COLO668 (cell line): ENCODE results near the gene ZFYVE28.
A peak's percentile ranks its signal among the peaks of the same experiment; 100 is the strongest.

Source experiments
- DNase-seq: peaks from one replicate; lab custom pipeline; 2025; ENCODE audit not compliant: unreplicated experiment; lab: John Stamatoyannopoulos, UW

ZFYVE28 gene

DNA sequence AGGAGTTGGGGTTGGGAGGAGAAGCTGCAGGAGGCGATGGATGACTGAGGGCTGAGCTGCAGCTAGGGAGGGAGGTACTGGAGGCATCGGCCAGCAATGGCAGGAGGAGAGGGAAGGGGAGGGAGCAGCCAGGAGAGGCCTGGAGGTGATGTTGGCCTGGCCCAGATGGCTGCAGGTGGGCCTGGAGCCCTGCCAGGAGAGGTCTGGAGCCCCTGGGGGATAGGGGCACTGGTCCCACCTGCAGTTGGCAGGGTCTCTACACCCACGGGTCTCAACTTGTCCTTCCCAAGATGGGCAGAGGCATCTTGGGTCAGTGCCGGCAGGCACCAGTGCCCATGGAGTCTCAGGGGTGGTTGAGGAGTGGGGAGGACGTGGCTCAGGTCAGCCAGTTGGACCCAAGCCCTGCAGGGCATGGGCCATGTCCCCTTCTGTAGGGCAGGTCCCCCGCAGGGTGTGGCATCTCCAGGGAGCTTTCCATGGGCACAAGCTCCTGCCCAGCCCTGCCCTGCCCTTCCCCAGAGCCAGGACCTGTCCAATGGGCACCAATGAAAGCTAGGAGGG lies 153.9 kb downstream of the ZFYVE28 start:
- peak; percentile 57 for DNase-seq

- DNase-seq, result peak; percentile 87
Observed at GRCh38 chr4:2263926-2264321, 154.5 kb downstream of the ZFYVE28 start.

DNA sequence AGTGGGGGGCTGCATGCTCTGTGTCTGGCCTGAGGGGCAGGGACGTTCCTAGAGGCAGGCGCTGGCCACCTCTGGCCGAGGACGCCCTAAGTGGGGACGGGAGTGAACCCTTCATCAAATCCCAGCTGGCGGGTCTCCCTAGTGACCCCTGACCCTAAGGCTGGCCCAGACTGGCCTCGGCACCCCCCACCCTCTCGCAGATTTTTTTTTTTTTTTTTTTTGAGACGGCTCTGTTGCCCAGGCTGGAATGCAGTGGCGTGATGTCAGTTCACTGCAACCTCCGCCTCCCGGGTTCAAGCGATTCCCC lies 155.5 kb downstream of the ZFYVE28 start:
- DNase-seq, result no peak

DNA sequence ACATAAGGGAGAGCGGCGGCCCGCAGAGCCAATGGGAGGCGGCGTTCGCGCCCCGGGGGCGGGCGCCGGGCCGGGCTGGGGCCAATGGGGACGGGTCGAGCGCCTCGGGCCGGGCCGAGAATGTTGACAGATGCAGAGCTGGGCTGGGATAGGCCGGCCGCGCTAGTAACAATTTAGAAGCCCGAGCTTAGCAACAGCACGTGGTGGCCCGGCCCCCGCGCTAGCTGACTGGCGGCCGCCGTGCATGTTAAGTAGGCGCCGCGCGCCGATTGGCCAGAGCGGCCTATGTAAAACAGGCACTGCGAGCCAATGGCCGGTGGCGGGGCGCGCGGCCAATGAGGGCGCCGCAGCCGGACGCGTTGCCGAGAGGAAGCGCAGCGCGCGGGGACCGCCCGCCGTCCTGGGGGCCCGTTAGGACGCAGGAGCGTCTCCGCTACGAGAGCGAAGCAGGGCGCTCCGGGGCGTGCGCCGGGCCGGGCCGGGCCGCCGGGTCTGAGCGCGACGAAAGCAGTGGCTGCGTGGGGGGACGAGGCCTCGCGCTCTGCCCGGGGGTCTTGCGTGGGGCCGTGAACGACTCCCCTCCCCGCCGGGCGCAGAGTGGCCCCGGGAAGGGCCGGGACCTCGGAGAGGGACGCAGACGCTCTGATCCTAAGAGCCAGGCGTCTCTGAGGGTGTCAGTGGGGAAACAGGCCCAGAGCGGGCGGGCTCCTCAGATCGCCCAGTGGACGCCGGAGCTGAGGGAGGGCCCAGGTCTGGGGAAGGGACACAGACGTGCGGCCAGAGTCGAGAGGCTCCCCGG lies 156.1 kb downstream of the ZFYVE28 start:
- DNase-seq, result peak; percentile 100

GRCh38 chr4:2261853-2262144 lies 156.6 kb downstream of the ZFYVE28 start, which contains the start of gene MXD4:
MXD4 (minus strand) TSS chr4:2262109; CDS start chr4:2261980, 129 bp downstream.
- no peak for DNase-seq

- DNase-seq, result peak; percentile 68
Observed at GRCh38 chr4:2261110-2261852, 157.2 kb downstream of the ZFYVE28 start.

GRCh38 chr4:2260344-2261109 lies 157.9 kb downstream of the ZFYVE28 start:
- no peak for DNase-seq

DNA sequence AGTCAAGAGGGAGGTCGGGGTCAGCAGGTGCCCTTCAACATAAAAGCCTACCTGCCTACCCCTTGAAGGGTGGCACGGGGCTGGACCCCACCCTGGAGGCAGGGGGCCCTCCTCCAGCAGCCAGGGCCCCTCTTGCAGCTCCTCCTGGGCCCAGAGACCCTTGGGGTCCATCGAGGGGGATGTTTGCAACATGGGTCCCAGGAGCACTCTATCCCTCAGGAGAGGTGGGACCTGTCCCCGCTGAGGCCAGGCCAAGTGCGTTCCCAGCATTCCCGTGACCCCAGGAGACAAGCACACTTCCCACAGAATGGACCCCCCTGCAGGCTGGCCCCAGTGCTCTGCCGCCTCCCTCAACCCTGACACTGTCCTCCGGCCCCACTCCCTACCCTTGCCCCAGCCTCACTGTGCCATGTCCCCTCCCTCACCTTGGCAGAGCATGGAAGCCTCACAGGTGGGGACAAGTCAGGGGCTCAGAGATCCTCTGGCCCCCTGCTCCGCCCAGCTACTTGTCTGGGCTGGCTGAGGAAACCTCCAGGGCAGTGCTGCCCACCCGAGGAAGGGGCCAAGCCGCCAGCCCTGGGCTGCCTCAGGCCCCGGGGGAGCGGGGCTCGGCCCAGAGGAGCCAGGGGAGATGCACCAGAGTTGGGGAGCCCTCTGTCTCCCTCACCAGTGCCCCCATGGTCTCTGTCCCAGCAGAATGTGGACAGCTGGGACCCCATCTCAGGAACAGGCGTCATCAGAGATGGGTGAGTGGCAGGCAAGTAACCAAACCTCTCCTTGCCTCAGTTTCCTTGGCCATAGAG lies 158.7 kb downstream of the ZFYVE28 start:
- no peak for DNase-seq

GRCh38 chr4:2259036-2259540 lies 159.4 kb downstream of the ZFYVE28 start:
- no peak for DNase-seq

DNA sequence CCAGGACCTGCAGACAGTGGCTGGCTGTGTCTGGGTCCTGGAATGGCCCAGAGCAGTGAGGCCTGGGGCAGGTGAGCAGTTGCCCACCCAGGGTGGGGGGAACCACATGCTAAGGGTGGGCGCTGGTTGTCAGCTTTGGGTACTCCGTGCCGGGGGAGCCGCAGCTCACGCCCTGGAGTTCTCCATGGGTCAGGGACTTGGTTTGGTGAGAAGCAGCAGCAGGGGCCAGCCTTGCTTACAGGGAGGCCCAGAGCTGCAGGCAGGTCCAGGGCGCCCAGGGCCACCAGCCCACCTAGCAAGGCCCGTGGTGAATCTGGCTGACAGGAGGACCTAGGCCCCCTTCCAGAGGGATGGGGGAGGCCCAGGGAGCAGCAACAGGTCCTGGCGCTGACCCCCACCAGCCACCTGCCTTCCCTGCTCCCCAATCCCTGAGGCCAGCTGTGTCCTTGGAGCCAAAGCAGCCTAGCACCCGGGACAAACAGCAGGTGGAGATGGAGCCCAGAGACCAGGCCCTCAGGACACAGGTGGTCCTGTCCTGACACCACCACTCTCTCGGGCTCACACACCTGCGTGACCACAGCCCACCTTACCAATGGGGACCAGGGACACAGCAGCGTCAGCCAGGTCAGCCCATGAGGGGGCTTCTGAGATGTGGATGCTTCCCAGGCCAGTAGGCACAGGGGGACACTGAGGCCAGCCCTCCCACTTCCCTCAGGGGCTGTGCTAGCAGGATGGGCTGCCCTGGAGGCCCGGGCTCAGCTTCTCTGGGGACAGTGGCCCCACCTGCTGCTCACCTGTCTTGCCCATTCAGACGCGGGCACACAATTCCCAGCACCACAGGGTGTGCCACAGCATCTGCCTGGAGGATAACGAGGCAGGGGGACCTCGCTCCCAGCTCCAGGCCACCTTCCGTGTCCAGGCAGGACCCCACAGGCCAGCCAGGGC lies 160.1 kb downstream of the ZFYVE28 start:
- no peak for DNase-seq

GRCh38 chr4:2257361-2258081 lies 160.9 kb downstream of the ZFYVE28 start:
- DNase-seq, result no peak

DNA sequence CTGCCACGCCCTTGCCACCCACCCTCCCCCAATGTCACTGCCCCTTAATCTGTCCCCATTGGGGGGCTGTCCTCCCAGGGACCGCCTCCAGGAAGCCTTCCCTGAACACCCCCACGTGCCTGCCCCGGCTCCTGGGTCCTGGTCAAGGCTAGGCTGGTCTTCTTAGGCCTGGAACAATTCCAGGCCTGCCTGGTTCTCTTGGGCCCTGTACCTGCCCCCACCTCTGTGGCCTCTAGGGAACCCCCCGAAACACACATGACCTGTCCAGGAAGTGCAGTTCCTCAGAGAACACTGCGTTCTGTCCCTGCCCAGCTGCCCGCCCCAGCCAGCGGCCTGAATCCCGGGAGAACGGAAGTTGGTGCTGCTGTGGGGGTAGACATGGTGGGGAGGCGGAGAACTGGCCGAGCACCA lies 161.7 kb downstream of the ZFYVE28 start:
- DNase-seq, result no peak

DNA sequence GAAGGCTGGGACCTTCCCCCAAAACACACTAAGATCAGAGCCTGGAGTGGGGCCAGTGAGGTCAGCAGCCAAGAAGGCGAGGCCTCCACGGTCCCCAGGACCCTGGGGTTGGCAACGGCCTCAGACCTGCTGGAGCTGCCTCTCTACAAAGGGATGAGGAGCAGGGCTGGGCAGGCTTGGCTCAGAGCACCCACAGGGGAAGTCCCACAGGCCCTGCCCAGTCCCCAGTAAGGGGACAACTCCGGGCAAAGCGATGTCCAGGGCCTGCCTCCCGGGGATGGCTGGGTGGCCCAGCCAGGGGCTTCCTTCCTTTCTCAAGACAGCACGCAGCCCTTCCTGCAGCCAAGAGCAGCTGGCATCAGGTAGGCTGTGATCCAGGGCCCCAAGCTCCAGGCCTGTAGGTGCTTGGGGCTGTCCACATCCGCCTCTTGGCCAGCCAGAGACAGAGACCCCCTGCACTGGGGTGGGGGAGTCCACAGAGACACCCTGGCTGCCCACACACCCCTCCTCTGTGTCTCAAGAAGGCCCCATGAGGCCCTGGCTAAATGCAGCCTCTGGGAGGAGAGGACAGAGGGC lies 162.2 kb downstream of the ZFYVE28 start:
- no peak for DNase-seq

DNA sequence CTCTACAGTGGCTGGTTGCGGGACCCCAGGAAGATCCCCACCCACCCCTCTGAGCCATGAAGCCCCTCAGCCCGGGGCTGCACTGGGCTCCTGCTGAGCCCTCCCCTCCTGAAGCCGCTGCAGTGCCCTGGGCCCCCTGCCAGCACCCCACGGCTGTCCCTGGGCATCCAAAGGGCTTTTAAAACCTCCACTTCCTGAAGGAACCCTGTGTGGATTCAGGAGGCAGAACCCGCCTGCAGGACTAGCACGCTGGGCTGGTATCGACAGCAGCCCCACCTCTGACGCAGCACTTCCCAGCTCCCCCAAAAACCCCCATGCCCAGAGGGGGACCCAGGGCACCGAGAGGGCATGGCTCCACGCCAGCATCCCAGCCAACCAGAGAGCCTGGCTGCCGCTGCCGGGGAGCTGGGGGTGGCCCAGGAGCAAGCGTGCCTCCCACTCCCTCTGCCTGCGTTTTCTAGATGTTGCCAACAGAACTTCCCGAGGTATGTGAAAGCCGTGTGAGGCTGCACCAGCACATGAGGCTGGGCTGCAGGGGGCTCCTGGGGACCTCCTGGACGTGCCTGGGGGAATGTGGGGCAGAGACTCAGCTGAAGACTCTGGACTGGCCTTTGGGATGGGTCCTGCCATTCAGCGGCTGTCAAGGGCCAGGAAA lies 162.8 kb downstream of the ZFYVE28 start:
- DNase-seq, result no peak

GRCh38 chr4:2254665-2255500 lies 163.6 kb downstream of the ZFYVE28 start:
- no peak for DNase-seq

GRCh38 chr4:2253160-2254084 lies 165.0 kb downstream of the ZFYVE28 start:
- no peak for DNase-seq
